GM19328 (cell line): ENCODE results near the gene BMPR1A.
"Not testable (repeated sequence)": the region's sequence is repeated elsewhere in the genome, so short reads cannot be mapped to it uniquely, and the experiment has no call there.

ENCODE experiments used
- ATAC-seq: cut with Tn5 transposase; IDR thresholded peaks from one replicate; pipeline ENCODE4 v1.9.1; 2021; ENCODE audit warnings: mild to moderate bottlenecking, moderate library complexity; ENCODE audit not compliant: unreplicated experiment

BMPR1A gene

GRCh38 chr10:86952697-86953096, 196.3 kb downstream of the BMPR1A start:
- ATAC-seq = not testable (repeated sequence)

DNA sequence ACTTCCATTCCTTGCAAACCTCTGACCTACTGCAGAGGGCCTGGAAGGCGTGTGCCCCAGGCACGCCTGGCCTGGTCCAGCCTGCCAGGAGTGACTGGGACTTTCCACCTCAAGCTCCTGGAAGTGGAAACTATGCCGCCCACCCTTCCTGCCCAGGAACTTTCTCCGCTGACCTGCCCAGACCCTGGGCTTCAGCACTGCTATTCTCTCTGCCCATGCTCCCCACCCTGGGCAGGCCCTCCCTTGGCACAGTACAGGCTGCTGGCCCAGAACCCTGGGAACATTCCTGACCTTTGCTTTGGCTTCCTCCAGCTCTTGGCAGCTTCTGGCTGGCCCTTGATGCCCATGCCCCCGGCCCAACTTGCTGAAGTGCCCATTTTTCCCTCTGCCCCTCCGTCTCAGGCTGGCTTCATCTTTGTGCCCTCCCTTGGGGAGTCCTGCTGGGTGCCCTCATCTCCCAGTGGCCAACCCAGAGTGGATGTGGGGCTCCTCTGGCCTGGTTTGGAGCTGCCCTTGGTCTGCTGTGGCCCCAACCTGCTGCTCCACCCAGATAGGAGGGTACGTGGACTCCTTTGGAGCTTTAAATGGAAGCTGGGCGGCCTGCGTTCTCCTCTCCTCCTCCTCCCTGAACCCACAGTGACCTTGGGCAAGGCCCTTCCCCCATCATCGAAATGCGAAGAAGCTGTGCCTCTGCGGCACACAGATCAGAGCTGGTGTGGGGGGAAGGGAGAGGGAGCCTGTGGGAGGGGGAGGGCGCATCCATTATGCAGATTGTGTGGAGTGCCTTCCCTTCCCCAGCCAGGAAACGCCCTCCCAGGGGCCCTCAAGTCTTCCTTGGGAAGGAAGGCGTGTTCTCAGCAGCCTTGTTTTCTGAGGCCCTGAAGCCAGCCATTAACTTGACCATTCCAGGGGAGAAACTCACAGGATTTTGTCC, 197.6 kb downstream of the BMPR1A start:
- no peak for ATAC-seq

DNA sequence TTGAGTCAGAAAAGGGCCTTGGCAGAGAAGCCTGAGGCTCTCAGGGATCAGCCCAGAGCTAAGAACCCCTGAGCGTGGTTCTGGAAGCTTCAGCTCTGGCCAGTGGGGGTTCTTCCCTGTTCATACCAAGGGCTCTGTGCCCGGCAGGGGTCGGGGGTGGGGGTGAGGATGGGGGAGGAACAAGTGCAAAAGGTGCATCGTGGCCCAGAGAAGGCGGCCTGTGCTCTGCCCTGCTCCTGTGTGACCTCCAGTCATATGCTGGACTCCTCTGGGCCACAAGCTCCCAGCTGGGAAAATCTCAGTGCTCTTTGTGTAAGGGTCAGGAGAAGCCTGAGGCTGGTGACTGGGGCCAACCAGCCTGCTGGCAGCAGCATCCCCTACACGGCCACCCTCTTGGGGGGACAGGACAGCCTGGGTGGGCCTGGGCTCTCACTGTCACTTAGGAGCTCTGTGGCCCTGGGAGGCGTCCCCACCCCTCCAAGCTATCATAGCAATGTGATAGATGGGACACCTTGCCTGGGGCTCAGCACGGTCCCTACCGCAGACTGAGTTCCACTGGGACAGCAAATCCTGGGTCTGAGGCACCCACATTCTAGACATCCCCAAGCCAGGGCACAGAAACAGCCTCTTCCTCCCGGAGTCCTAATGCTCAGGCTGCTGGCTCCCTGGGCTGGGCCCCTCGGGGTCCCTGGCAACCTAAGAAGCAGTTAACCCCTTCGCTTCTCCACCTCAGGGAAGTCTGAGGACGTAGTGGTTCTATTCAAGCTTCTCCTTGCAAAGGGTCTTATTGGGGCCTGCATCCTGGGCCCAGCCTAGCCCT, 198.5 kb downstream of the BMPR1A start:
- no peak for ATAC-seq

DNA sequence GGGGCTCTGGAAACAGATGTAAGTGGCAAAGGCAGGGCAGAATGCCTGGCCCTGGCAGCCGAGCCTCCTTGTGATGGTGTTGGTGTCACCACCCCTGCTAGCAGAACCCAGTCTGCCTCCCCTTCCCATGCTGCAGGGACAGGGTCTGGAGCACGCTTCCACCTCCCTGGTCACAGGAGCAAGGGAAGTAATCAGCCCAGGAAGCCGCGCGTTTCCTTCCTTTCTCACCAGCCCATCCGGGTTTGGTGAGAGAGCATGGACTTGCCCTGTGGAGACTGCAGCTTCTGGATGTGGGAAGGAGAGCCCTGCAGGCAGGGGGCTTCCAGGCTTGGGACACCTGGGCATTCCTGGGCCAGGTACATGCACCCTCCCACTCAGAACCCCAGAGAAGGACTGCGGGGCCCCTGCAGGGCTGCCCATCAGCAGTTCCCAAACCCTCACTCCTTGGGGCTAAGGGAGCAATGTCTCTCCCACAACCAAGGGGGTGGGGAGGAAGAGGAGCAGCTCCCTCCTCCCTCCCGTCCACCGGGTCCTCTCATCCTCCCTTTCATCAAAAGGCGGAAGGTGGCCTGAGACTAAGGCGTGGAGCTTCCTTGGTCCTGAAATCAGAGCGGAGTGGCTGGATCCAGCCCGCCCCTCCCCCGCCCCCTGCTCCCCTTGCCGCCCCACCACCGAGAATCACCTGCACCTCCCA, 199.2 kb downstream of the BMPR1A start:
- ATAC-seq = no peak

GRCh38 chr10:86956195-86956847, 199.9 kb downstream of the BMPR1A start:
- ATAC-seq = no peak

- no peak for ATAC-seq
Measured at GRCh38 chr10:86956848-86957448, 200.5 kb downstream of the BMPR1A start.

GRCh38 chr10:86957471-86958115, 201.2 kb downstream of the BMPR1A start, which contains the start of gene MMRN2:
Gene MMRN2, minus strand, starts transcription at chr10:86957615. Its CDS starts 74 bp downstream, at chr10:86957541.
- ATAC-seq = no peak

- ATAC-seq = no peak
Measured at GRCh38 chr10:86958116-86958900, 201.9 kb downstream of the BMPR1A start, which contains the start of gene SNCG. Gene SNCG, plus strand, starts transcription at chr10:86958599. Its CDS starts 99 bp downstream, at chr10:86958698.

- ATAC-seq = no peak
Measured at GRCh38 chr10:86958901-86959736, 202.7 kb downstream of the BMPR1A start.

DNA sequence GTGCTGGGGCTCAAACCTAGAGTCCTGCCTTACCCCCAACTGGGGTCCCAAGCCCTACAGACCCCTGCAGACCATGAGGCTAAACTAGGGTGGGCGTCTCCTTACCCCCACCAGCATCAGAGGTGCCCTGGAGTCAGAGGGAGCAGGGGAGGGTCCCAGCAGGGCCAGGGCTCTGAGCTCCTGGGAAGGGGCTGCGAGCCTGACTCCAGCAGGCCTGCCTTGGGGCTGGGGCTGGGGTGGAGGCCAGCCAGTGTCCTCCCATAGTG, 203.3 kb downstream of the BMPR1A start:
- no peak for ATAC-seq

DNA sequence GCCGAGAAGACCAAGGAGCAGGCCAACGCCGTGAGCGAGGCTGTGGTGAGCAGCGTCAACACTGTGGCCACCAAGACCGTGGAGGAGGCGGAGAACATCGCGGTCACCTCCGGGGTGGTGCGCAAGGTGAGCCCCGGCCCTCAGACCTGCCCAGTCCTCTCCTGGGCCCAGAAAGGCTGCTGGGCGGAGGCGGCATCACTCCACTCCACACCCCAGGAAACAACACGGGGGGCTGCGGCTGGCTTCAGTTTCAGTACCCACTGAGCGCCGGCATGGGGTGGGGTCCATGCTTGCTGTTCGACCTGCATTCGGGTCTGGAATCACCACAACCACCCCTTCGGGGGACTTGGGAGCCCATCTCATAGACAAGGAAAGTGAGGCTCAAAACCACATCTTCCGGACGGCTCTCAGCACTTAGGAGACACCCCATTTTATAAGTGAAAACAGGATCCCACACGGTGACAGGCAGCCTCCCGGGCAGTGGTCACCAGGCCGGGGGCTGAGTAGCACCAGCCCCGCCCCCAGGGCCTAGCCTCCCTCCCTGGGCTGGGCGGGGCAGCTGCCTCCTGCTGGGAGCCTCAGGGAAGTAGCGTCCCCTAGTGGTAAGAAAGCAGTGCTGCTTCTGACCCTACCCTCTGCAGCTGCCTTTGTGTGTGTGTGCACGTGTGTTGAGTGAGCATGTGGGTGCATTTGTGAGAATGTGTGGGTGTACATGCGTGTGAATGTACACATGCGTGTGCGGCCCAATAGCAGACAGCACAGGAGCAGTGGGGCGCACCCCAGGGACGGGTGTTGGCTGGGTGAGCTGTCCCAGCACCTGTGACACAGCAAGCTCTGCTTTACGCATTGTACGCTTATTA, 203.8 kb downstream of the BMPR1A start:
- peak; percentile 63 for ATAC-seq

GRCh38 chr10:86960863-86961434, 204.5 kb downstream of the BMPR1A start:
- ATAC-seq = no peak

GRCh38 chr10:86961481-86962091, 205.2 kb downstream of the BMPR1A start:
- ATAC-seq = no peak

DNA sequence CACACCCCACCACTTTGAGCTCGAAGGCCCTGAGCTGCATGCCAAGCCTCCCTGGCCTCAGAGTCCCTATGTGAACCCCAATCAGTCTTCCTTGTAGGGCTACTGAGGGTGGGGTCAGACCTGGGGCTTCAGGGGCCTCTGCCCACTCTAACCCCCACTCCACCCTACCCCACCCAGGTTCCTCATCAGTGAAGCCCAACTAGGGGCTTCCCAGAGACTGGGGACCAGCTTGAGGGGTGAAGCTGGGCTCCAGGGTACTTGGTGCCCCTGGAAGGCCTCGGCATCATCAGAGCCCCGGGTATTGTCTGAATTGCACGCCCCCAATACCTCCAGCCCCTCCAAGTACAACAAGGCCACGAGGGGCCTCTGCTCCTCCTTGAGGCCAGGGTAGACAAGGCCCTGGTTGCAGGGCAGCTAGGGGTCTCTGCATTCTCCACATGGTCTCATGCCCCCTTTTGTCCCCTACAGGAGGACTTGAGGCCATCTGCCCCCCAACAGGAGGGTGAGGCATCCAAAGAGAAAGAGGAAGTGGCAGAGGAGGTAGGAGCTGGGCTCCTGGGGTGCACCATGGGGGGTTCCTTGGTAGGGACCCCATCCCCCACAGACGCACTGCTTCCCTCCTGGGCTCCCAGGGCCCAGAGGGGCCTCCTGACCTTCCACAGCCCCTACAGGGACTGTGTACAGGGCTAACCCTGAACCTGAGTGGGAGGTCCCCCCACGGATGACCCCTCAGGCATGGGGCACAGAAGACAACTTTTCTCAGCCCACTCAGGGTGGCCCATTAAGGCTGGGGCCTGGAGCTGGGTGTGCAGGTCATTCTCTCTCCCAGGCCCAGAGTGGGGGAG, 205.9 kb downstream of the BMPR1A start:
- ATAC-seq = no peak

- ATAC-seq = no peak
Measured at GRCh38 chr10:86962981-86963310, 206.5 kb downstream of the BMPR1A start.
